Hepatocyte (in vitro differentiated cells): Measurements from ENCODE around the gene CALD1. TPM values are rescaled to one million over a fixed set of nuclear protein-coding genes. Genes with fewer than 3 reads are reported as not detected.

Experiments used
- DNase-seq: peaks from one replicate; pipeline ENCODE4 v3.0.0-alpha.2; 2016; ENCODE audit warnings: low spot score
- H2AFZ ChIP-seq: fragments of 200-600 bp; sonication (generic); 2 replicates; pipeline ENCODE4 v1.6.0; 2016; ENCODE audit warnings: antibody characterized with exemption, mild to moderate bottlenecking
- H3K27ac ChIP-seq: fragments of 200-600 bp; sonication (generic); 2 replicates; pipeline ENCODE4 v1.5.1; 2016; ENCODE audit warnings: mild to moderate bottlenecking
- H3K27me3 ChIP-seq: fragments of 200-600 bp; sonication (generic); 2 replicates; pipeline ENCODE4 v1.6.1; 2016
- H3K36me3 ChIP-seq: fragments of 200-600 bp; sonication (generic); replicated peaks from 2 replicates; pipeline ENCODE4 v1.5.1; 2016; ENCODE audit warnings: low read depth; ENCODE audit not compliant: insufficient read depth
- H3K4me1 ChIP-seq: fragments of 200-600 bp; sonication (generic); 2 replicates; pipeline ENCODE4 v1.5.1; 2016; ENCODE audit warnings: mild to moderate bottlenecking, moderate library complexity; ENCODE audit not compliant: insufficient read depth
- H3K4me2 ChIP-seq: fragments of 200-600 bp; sonication (generic); 2 replicates; pipeline ENCODE4 v1.6.0; 2016
- H3K4me3 ChIP-seq: fragments of 200-600 bp; sonication (generic); 2 replicates; pipeline ENCODE4 v1.5.1; 2016; ENCODE audit warnings: mild to moderate bottlenecking
- H3K79me2 ChIP-seq: fragments of 200-600 bp; sonication (generic); 2 replicates; pipeline ENCODE4 v1.6.0; 2017; ENCODE audit warnings: mild to moderate bottlenecking
- H3K9me2 ChIP-seq: fragments of 200-600 bp; sonication (generic); replicated peaks from 2 replicates; pipeline ENCODE4 v1.6.0; 2017; ENCODE audit warnings: mild to moderate bottlenecking; ENCODE audit not compliant: insufficient read depth
- H3K9me3 ChIP-seq: fragments of 200-600 bp; sonication (generic); 2 replicates; pipeline ENCODE4 v1.5.1; 2016; ENCODE audit warnings: low read depth, mild to moderate bottlenecking
- H4K20me1 ChIP-seq: fragments of 200-600 bp; sonication (generic); 2 replicates; pipeline ENCODE4 v1.6.0; 2016; ENCODE audit warnings: mild to moderate bottlenecking; ENCODE audit not compliant: insufficient read depth, poor library complexity, severe bottlenecking
- CTCF ChIP-seq: fragments of 200-600 bp; sonication (generic); IDR thresholded peaks from 2 replicates; pipeline ENCODE4 v1.5.1; 2016; ENCODE audit warnings: antibody characterized with exemption, mild to moderate bottlenecking; ENCODE audit not compliant: poor library complexity
- EZH2 ChIP-seq: fragments of 200-600 bp; sonication (generic); IDR thresholded peaks from 2 replicates; pipeline ENCODE4 v1.6.1; 2016; ENCODE audit warnings: antibody characterized with exemption, mild to moderate bottlenecking, borderline replicate concordance
- EZH2phosphoT487 ChIP-seq: fragments of 200-600 bp; sonication (generic); IDR thresholded peaks from one replicate; pipeline ENCODE4 v1.6.1; 2018; ENCODE audit warnings: antibody characterized with exemption, mild to moderate bottlenecking, low read depth, moderate library complexity; ENCODE audit not compliant: unreplicated experiment, severe bottlenecking
- WGBS: methylation state at CpG from one replicate; pipeline ENCODE4 v1.1.6; 2016; ENCODE audit warnings: low lambda C conversion rate; ENCODE audit errors: missing lambda C conversion rate; 5-methylcytosine and 5-hydroxymethylcytosine counted together
- polyA plus RNA-seq: library from polyadenylated mRNA; unstranded; fragments of >200 nt; fragmentation: Nextera tagmentation; extraction: Ambion mirVana; gene quantifications from 2 replicates; pipeline ENCODE4 v1.2.1, GENCODE V29; 2016
- total RNA-seq: library from RNA; depleted of rRNA; stranded (reverse); fragments of >200 nt; gene quantifications from 2 replicates; pipeline ENCODE4 v1.2.3, GENCODE V29; 2014

Gene CALD1
- total and polyA plus RNA-seq, 2 experiments from 2014 or later, result 207 to 333 TPM

- TF ChIP-seq EZH2phosphoT487 (no peak), EZH2 (no peak), CTCF (no peak)
- 91% methylated on average over 2 of the region's 2 CpGs for WGBS
- H3K9me3 ChIP-seq, result no peaks in the 10 kb centered on the region
- H2AFZ ChIP-seq, result no peak overlapping the region
- H3K79me2 ChIP-seq, result peaks cover 85% of the 10 kb centered on the region
- H3K4me3 ChIP-seq, result no peak overlapping the region
- no peaks in the 10 kb centered on the region for H3K27me3 ChIP-seq
- H3K4me2 ChIP-seq, result no peak overlapping the region
- no peaks in the 10 kb centered on the region for H3K4me1 ChIP-seq
- H4K20me1 ChIP-seq, result no peaks in the 10 kb centered on the region
- H3K27ac ChIP-seq, result no peak overlapping the region
- DNase-seq, result no peak
- no peaks in the 10 kb centered on the region for H3K36me3 ChIP-seq
- H3K9me2 ChIP-seq, result no peaks in the 10 kb centered on the region
These were observed 7.6 kb downstream of the CALD1 start for GRCh38 chr7:134787064-134787463.

- WGBS, result 89% methylated on average over 3 of the region's 3 CpGs
- no peaks in the 10 kb centered on the region for H3K36me3 ChIP-seq
- DNase-seq, result no peak
- H3K9me2 ChIP-seq, result no peaks in the 10 kb centered on the region
- no peaks in the 10 kb centered on the region for H4K20me1 ChIP-seq
- H2AFZ ChIP-seq, result no peak overlapping the region
- no peak overlapping the region for H3K27ac ChIP-seq
- no peaks in the 10 kb centered on the region for H3K27me3 ChIP-seq
- H3K9me3 ChIP-seq, result no peaks in the 10 kb centered on the region
- H3K4me3 ChIP-seq, result no peak overlapping the region
- H3K4me2 ChIP-seq, result no peak overlapping the region
- H3K4me1 ChIP-seq, result no peaks in the 10 kb centered on the region
- TF ChIP-seq EZH2phosphoT487 (no peak), EZH2 (no peak), CTCF (no peak)
- peaks cover 85% of the 10 kb centered on the region for H3K79me2 ChIP-seq
These were observed 8.3 kb downstream of the CALD1 start for GRCh38 chr7:134787720-134788119.

- H4K20me1 ChIP-seq, result no peaks in the 10 kb centered on the region
- no peak for TF ChIP-seq EZH2phosphoT487
- TF ChIP-seq EZH2, result no peak
- TF ChIP-seq CTCF, result no peak
- H3K36me3 ChIP-seq, result no peaks in the 10 kb centered on the region
- H3K27ac ChIP-seq, result no peak overlapping the region
- H3K4me3 ChIP-seq, result no peak overlapping the region
- no peaks in the 10 kb centered on the region for H3K9me3 ChIP-seq
- H3K4me2 ChIP-seq, result no peak overlapping the region
- no peak for DNase-seq
- H3K27me3 ChIP-seq, result no peaks in the 10 kb centered on the region
- WGBS, result 96% methylated on average over 2 of the region's 2 CpGs
- H3K9me2 ChIP-seq, result no peaks in the 10 kb centered on the region
- H2AFZ ChIP-seq, result no peak overlapping the region
- H3K79me2 ChIP-seq, result peaks cover 85% of the 10 kb centered on the region
- no peaks in the 10 kb centered on the region for H3K4me1 ChIP-seq
These were observed 8.8 kb downstream of the CALD1 start for GRCh38 chr7:134788191-134788590.
